Natural killer cell treated with Interleukin-12 subunit alpha and Interleukin-12 subunit beta and Interleukin-15 and Interleukin-18, amount 100 ng/mL, for 72 hours (primary cell): Measurements from ENCODE around the gene GPRIN1. TPM values are rescaled to one million over a fixed set of nuclear protein-coding genes. Genes with fewer than 3 reads are reported as not detected.

ENCODE experiments used
- ATAC-seq, 2 donors: fragments of 150-1000 bp; cut with Tn5 transposase in 1 of 2; sonication (Bioruptor Pico), chemical (Tn5 transposase) in 1 of 2; 2 replicates each; pipeline ENCODE4 v1.10.0; 2021
- DNase-seq: peaks from one replicate; pipeline ENCODE4 v3.0.0; 2022; ENCODE audit warnings: low spot score
- H3K27ac Mint-ChIP-seq, 2 donors: 1 replicate in 1 of 2; 2 replicates in 1 of 2; pipeline ENCODE4 v1.8.0; 2022; ENCODE audit warnings: mixed read lengths in 2 of 2, mild to moderate bottlenecking in 1 of 2, moderate library complexity in 1 of 2
- H3K27me3 Mint-ChIP-seq, 2 donors: 1 replicate in 1 of 2; 2 replicates in 1 of 2; pipeline ENCODE4 v1.8.0; 2022; ENCODE audit warnings: mixed read lengths in 2 of 2
- H3K36me3 Mint-ChIP-seq: one replicate; pipeline ENCODE4 v1.8.0; 2022; ENCODE audit warnings: mixed read lengths
- H3K4me1 Mint-ChIP-seq, 2 donors: 1 replicate in 1 of 2; 2 replicates in 1 of 2; pipeline ENCODE4 v1.8.0; 2022; ENCODE audit warnings: low read depth in 2 of 2, mixed read lengths in 2 of 2, mild to moderate bottlenecking in 1 of 2
- H3K4me3 Mint-ChIP-seq: one replicate; pipeline ENCODE4 v1.8.0; 2022; ENCODE audit warnings: mixed read lengths
- H3K9me3 Mint-ChIP-seq: 2 replicates; pipeline ENCODE4 v1.8.0; 2022; ENCODE audit warnings: mixed read lengths
- total RNA-seq, 2 donors: library from RNA; stranded (reverse); gene quantifications; one replicate each; pipeline ENCODE4 v1.2.3, GENCODE V29; 2022

GPRIN1 gene
- total RNA-seq, 2 donors from 2014 or later: 2.7 to 5.9 TPM

GRCh38 chr5:176637556-176637955 is 27.6 kb upstream of the GPRIN1 start:
- Mint-ChIP-seq H3K4me1 (peaks cover 4 to 5% of the 10 kb centered on the region in 2 donors), H3K9me3 (peaks cover 5% of the 10 kb centered on the region), H3K36me3 (no peaks in the 10 kb centered on the region), H3K27ac (no peak overlapping the region), H3K27me3 (peaks cover 24 to 28% of the 10 kb centered on the region in 2 donors), H3K4me3 (no peak overlapping the region)
- DNase-seq: no peak
- ATAC-seq: no peak

GRCh38 chr5:176636426-176636825 is 26.5 kb upstream of the GPRIN1 start:
- H3K4me1 Mint-ChIP-seq: peaks cover 4 to 5% of the 10 kb centered on the region in 2 donors
- no peaks in the 10 kb centered on the region for H3K36me3 Mint-ChIP-seq
- H3K27ac Mint-ChIP-seq: no peak overlapping the region
- H3K4me3 Mint-ChIP-seq: no peak overlapping the region
- no peak for ATAC-seq
- DNase-seq: no peak
- H3K9me3 Mint-ChIP-seq: peaks cover 5% of the 10 kb centered on the region
- H3K27me3 Mint-ChIP-seq: peaks cover 26 to 39% of the 10 kb centered on the region in 2 donors

DNA sequence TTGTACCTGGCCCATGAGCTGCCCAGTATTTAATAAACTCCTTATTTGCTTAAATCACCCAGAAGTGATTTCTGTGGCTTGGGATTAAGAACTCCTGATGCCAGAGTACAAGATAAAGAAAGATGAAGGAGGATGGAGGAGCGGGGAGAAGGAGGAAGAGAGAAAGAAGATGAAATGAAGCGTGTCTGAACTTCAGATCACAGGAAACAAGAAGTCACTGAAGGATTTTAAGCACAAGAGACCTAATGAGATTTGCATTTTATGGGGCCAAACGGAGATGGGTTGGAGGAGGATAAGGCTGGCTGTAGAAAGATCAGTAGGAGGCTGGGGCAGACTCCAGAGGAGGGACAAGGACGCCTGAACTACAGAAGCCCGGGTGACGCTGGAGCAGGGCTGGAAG is 23.6 kb upstream of the GPRIN1 start:
- peaks cover 36 to 56% of the 10 kb centered on the region in 2 donors for H3K27me3 Mint-ChIP-seq
- peaks cover 5% of the 10 kb centered on the region for H3K9me3 Mint-ChIP-seq
- no peak for DNase-seq

DNA sequence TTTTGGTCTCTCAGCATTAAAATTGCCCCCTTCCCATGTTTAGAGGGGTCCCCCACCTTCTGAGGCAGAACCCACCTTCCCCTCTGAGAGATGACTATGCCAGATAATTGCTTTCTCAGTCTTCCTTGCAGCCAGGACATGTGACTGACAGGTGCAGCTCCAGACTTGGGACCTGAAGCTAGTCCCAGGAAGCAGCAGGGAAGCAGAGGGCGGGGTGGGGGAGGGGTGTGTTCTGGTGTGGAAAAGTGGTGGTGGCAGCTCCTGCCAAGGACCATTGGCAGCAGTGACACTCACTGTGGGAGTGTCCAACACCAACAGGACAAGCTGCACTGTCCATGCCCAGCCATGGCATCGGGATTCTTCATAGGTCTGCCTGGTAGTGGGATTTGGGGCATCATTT is 22.8 kb upstream of the GPRIN1 start:
- DNase-seq: no peak
- H3K4me1 Mint-ChIP-seq: peaks cover 9 to 15% of the 10 kb centered on the region in 2 donors
- peaks cover 36 to 64% of the 10 kb centered on the region in 2 donors for H3K27me3 Mint-ChIP-seq
- no peak overlapping the region for H3K4me3 Mint-ChIP-seq
- no peak for ATAC-seq
- H3K36me3 Mint-ChIP-seq: no peaks in the 10 kb centered on the region
- peaks cover 5% of the 10 kb centered on the region for H3K9me3 Mint-ChIP-seq
- no peak overlapping the region for H3K27ac Mint-ChIP-seq

More for the DNA sequence above, 23.6 kb upstream of the GPRIN1 start:
- ATAC-seq: no peak
- H3K4me1 Mint-ChIP-seq: peaks cover 9 to 12% of the 10 kb centered on the region in 2 donors
- no peak overlapping the region for H3K27ac Mint-ChIP-seq
- no peaks in the 10 kb centered on the region for H3K36me3 Mint-ChIP-seq
- no peak overlapping the region for H3K4me3 Mint-ChIP-seq

DNA sequence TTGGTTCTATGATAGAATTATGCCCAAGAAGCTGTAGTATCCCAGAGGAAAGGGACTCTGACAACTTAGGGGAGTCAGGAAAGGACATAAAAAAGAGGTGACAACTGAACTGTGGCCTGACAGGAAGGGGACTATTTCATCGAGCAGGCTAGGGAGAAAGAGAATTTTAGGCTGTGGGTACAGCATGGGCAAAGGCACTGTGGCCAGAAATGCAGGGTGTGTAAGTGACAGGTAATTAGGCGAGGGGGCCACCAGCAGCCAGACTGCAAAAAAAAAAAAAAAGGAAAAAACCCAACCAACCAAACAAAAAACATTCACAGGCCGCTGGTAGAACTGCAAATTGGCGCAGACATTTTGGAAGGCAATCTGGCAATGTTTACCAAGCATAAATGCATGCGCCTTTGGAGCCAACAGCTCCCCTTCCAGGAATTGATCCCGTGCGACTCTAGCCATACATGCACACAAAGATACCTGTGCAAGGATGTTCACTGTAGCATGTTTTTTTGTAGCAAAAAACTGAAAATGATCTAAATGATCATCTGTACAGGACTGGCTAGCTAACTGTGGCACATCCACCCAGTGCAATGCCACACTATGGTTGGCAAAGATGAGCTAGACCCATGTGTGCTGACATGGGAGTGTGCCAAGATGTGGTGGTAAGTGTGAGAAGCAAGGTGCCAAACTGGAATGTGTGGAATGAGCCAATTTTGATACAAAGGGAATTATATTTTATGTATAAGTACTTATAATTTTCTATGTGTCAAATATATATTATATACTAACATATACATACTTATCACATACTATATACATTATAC is 21.6 kb upstream of the GPRIN1 start:
- Mint-ChIP-seq H3K27ac (no peak overlapping the region), H3K9me3 (peaks cover 5% of the 10 kb centered on the region), H3K36me3 (no peaks in the 10 kb centered on the region), H3K4me3 (no peak overlapping the region), H3K27me3 (peaks cover 45 to 67% of the 10 kb centered on the region in 2 donors), H3K4me1 (peaks cover 9 to 17% of the 10 kb centered on the region in 2 donors)
- DNase-seq (no peak), ATAC-seq (no peak)

DNA sequence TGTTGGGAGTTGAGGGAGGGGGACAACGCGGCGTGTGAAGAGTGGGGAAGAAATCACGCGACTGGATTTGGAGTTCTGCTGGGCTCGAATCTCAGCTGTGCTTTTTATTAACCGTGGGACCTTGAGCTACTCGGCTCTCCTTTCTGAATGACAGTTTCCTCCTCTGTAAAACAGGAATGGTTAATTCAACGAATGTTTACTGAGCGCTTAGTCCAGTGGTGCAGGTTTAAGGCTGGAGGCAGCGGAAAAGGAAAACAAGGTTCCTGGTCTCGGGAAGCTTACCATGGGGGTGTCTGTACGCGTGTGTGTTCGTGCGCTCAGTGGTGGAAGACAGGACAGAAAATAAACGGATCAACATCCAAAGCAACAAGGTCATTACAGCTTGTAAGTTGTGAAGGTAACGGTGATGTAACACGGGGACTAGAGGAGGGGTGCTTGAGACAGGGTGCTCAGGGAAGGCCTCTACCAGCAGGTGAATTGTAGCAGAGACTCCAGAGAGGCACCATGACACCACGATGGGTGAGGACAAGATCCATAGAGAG is 20.8 kb upstream of the GPRIN1 start:
- peaks cover 49 to 72% of the 10 kb centered on the region in 2 donors for H3K27me3 Mint-ChIP-seq
- ATAC-seq: no peak
- peaks cover 5% of the 10 kb centered on the region for H3K9me3 Mint-ChIP-seq
- no peaks in the 10 kb centered on the region for H3K36me3 Mint-ChIP-seq
- peaks cover 9 to 17% of the 10 kb centered on the region in 2 donors for H3K4me1 Mint-ChIP-seq
- DNase-seq: no peak
- peak overlapping the region; percentile 19 for H3K4me3 Mint-ChIP-seq
- no peak overlapping the region for H3K27ac Mint-ChIP-seq

DNA sequence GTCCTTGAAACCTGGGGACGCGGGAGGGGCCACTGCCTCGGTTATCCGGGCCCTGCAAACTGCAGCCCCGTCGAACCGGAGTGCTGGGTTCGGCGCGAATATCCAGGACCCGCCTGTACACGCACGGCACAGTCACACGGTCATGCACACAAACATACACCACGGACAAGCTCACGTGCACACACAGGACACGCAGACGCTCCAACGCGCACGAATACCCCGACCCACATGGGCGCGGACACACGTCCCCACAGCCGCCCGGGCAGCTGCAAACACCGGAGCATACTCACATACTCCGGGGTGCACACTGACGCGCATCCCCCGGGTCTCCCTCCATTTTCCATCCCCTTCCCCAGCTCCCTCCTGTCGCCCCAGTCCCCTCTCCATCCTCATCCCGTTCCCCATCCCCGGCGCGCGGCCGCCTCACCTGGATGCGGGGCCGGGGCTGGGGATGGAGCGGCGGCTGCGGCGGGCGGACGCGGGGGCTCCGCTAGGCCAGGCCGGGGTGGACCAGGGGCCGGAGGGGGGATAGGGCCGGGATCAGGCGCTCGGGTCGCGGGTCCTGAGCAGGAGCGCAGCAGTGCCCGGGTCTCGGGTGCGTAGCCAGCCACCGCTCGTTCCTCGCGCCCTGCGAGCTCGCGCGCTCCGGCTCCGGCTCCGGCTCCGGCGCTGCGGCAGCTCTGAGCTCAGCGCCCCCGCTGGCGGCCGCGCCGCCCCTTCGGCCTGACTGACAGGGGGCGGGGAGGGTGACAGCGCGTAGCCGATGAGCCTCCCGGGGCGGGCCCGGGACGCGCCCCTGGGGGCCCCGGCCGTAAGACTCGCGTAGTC is 20.1 kb upstream of the GPRIN1 start, which contains the start of the genes EIF4E1B and SNCB:
TSS of gene EIF4E1B (plus strand) at position 823 of the 828 bp plus-strand sequence. CDS start 12,113 bp downstream, outside the sequence.
TSS of gene SNCB (minus strand) at position 682 of the 828 bp plus-strand sequence. CDS start 880 bp downstream, outside the sequence.
- Mint-ChIP-seq H3K4me3 (peak within 1 kb of the TSS; percentile 19), H3K9me3 (peaks cover 2% of the 10 kb centered on the region), H3K27ac (no peak within 1 kb of the TSS), H3K36me3 (no peaks in the 10 kb centered on the region), H3K27me3 (peaks cover 46 to 70% of the 10 kb centered on the region in 2 donors), H3K4me1 (peaks cover 7 to 17% of the 10 kb centered on the region in 2 donors)
- ATAC-seq (peak; percentile 84 to 90), DNase-seq (peak; percentile 70)

DNA sequence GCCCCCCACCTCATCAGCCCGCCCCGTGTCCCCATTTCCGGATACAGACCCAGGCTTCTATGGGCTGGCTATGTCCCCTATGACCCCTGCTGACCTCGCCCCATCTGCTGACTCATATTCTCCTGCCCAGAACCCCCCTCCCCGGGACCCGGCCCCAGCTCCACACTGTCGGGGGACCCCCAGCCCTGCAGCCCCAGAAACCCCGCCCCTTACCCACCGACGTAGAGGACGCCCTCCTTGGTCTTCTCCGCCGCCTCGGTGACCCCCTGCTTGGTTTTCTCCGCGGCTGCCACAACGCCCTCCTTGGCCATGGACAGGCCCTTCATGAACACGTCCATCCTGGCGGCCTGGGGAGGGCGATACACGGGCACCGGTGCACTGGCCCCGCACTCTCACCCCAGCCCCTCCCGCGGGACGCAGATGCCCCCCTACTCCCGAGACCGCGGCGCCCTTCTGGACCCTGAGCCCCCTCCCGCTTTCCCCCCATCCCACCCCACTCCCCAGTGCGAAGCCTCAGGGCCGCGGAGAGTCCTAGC is 19.4 kb upstream of the GPRIN1 start:
- Mint-ChIP-seq H3K4me3 (no peak overlapping the region), H3K36me3 (no peaks in the 10 kb centered on the region), H3K27ac (no peak overlapping the region), H3K9me3 (no peaks in the 10 kb centered on the region), H3K4me1 (peaks cover 5 to 17% of the 10 kb centered on the region in 2 donors), H3K27me3 (peaks cover 42 to 64% of the 10 kb centered on the region in 2 donors)
- ATAC-seq (no peak), DNase-seq (no peak)

DNA sequence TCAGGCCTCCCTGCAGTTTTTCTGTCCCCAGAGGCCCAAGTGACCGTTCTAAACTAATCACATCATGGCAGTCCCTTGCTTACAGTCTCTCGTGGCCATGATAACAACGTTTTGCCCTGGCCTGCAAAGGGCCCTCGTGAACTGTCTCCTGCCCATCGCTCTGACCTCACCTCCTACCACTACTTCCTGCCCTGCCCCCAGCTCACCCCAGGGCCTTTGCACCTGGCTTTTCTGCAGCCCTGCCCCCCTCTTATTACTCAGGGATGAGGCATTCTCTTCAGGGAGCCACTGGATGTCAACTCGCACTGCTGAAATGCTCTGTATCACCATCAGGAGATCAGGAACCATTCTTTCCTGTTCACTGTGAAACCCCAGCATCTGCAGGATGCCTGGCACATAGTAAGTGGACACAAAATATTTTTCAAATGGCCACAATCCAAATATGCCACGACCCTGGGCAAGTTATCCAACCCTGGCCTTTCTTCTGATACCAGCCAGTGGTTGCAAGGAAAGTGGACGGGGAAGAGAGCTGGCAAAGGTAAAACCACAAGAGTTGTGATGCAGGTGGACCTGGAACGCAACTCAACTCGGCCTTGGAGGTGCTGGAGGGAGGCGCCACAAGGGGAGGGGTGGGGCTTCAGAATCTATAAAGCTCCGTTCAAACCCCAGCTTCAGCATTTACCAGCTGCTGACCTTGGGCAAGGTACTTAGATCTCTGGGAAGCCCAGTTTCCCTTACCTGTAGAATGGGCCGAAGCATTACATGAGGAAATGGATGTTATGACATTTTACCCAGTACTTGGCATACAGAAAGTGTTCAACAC is 18.7 kb upstream of the GPRIN1 start:
- H3K27me3 Mint-ChIP-seq: peaks cover 40 to 57% of the 10 kb centered on the region in 2 donors
- H3K9me3 Mint-ChIP-seq: no peaks in the 10 kb centered on the region
- no peak overlapping the region for H3K27ac Mint-ChIP-seq
- H3K4me3 Mint-ChIP-seq: no peak overlapping the region
- no peak for DNase-seq
- peaks cover 5 to 16% of the 10 kb centered on the region in 2 donors for H3K4me1 Mint-ChIP-seq
- no peak for ATAC-seq
- H3K36me3 Mint-ChIP-seq: no peaks in the 10 kb centered on the region

DNA sequence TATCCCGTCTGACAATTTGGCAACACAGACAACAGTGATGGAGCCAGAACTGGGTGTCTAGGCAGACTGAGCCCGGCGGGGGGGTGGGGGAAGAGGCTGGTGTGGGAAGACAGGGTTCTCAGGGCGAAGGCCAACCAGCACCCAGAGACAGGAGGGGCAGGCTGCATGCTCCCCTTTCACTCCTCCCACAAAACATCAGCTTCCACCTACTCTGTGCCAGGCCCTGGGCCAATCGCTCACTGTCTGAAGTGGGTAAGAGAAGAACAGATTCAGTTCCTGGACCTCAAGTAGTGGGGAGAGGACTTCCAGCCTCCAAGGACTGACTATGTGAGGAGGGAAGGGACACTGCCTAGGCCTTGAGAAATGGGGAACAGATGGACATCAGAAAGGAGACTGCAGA is 17.6 kb upstream of the GPRIN1 start:
- Mint-ChIP-seq H3K4me1 (peaks cover 5 to 13% of the 10 kb centered on the region in 2 donors), H3K36me3 (no peaks in the 10 kb centered on the region), H3K4me3 (peak overlapping the region; percentile 34), H3K27me3 (peaks cover 37 to 47% of the 10 kb centered on the region in 2 donors), H3K9me3 (no peaks in the 10 kb centered on the region), H3K27ac (no peak overlapping the region)
- ATAC-seq (no peak), DNase-seq (no peak)

- H3K9me3 Mint-ChIP-seq: no peaks in the 10 kb centered on the region
- no peak for DNase-seq
- no peak for ATAC-seq
- H3K27me3 Mint-ChIP-seq: peaks cover 43 to 45% of the 10 kb centered on the region in 2 donors
- H3K4me3 Mint-ChIP-seq: no peak overlapping the region
- H3K36me3 Mint-ChIP-seq: no peaks in the 10 kb centered on the region
- no peak overlapping the region for H3K27ac Mint-ChIP-seq
- H3K4me1 Mint-ChIP-seq: peaks cover 5 to 18% of the 10 kb centered on the region in 2 donors
Measured at GRCh38 chr5:176626876-176627236, 16.9 kb upstream of the GPRIN1 start.

DNA sequence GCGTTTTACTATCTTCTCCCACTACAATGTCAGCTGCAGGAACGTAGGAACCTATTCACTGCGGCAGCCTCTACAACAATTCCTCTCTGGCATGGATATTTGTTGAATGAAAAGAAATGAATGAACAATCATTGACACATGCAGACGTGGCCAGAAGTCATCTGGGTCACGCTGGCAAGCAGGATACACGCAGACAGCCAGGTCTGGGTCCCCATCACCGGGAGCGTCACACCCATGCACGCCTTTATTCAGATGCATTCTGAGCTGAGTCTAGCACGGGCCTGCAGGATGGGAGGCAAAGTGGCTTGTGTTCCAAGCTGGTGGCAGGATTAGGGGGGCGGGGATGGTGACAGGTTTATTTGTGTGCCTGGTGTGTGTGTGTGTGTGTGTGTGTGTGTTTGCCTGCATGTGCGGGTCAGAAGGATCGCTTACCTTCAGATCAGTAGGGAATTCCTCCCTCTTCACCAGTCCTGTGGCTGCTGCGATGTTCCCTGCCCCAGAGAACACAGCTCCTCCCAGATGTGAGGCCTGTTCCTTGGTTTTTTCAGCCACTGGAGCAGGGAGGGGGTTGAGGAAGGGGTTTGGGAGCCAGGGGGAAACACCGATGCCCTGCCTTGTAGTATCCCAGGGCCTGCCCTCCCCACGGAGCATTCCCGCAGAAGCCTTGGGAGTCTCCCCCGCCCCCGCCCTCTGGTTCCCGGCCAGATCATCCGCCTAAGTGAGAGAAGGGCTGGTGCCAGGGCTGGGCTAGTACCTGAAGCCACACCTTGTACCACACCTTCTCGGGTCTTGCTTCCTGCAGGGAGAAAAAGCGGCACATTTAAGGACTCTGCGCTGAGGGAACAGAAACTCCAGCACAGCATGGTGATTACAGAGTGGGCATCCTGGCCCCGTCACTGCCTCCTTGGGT is 16.3 kb upstream of the GPRIN1 start:
- DNase-seq (no peak), ATAC-seq (no peak)
- Mint-ChIP-seq H3K27ac (no peak overlapping the region), H3K36me3 (no peaks in the 10 kb centered on the region), H3K4me3 (no peak overlapping the region), H3K27me3 (peaks cover 38 to 39% of the 10 kb centered on the region in 2 donors), H3K9me3 (no peaks in the 10 kb centered on the region), H3K4me1 (peaks cover 5 to 18% of the 10 kb centered on the region in 2 donors)
